HG03442 (cell line): ENCODE results near the gene HEATR1.
"Not testable (repeated sequence)": the region's sequence is repeated elsewhere in the genome, so short reads cannot be mapped to it uniquely, and the experiment has no call there.

ENCODE experiments used
- ATAC-seq: cut with Tn5 transposase; IDR thresholded peaks from one replicate; pipeline ENCODE4 v1.9.1; 2021; ENCODE audit warnings: mild to moderate bottlenecking, moderate library complexity; ENCODE audit not compliant: unreplicated experiment

Gene HEATR1

GRCh38 chr1:236603991-236604904, at the start of gene HEATR1:
TSS of gene HEATR1 (minus strand) at chr1:236604516. CDS start at chr1:236604095, 421 bp downstream.
- ATAC-seq = peak; percentile 97

GRCh38 chr1:236645016-236645680, 40.8 kb upstream of the HEATR1 start:
- no peak for ATAC-seq

- no peak for ATAC-seq
Observed at GRCh38 chr1:236642763-236643162, 38.4 kb upstream of the HEATR1 start.

GRCh38 chr1:236639686-236640085, 35.4 kb upstream of the HEATR1 start:
- no peak for ATAC-seq

GRCh38 chr1:236638945-236639344, 34.6 kb upstream of the HEATR1 start:
- ATAC-seq = no peak

GRCh38 chr1:236636017-236636416, 31.7 kb upstream of the HEATR1 start:
- ATAC-seq = no peak

- ATAC-seq = no peak
Observed at GRCh38 chr1:236627727-236628408, 23.6 kb upstream of the HEATR1 start.

GRCh38 chr1:236623371-236624166, 19.3 kb upstream of the HEATR1 start:
- ATAC-seq = no peak

- ATAC-seq = no peak
Observed at GRCh38 chr1:236622407-236622806, 18.1 kb upstream of the HEATR1 start.

- no peak for ATAC-seq
Observed at GRCh38 chr1:236619398-236619797, 15.1 kb upstream of the HEATR1 start.

- ATAC-seq = no peak
Observed at GRCh38 chr1:236618507-236618906, 14.2 kb upstream of the HEATR1 start.

GRCh38 chr1:236615399-236616148, 11.3 kb upstream of the HEATR1 start:
- no peak for ATAC-seq

GRCh38 chr1:236612349-236612748, 8.0 kb upstream of the HEATR1 start:
- no peak for ATAC-seq

- no peak for ATAC-seq
Observed at GRCh38 chr1:236608930-236609726, 4.8 kb upstream of the HEATR1 start.

- not testable (repeated sequence) for ATAC-seq
Observed at GRCh38 chr1:236607597-236607996, 3.3 kb upstream of the HEATR1 start.

- no peak for ATAC-seq
Observed at GRCh38 chr1:236604905-236605806, 840 bp upstream of the HEATR1 start.

GRCh38 chr1:236602171-236602570, 2.1 kb downstream of the HEATR1 start:
- ATAC-seq = no peak

- no peak for ATAC-seq
Observed at GRCh38 chr1:236590553-236591150, 13.7 kb downstream of the HEATR1 start.
